ES-I3 (cell line): ENCODE results near the gene ABTB2.

Experiments used
- H3K36me3 ChIP-seq: 2 replicates; pipeline ENCODE4 v1.6.1; 2013; ENCODE audit warnings: mild to moderate bottlenecking, low read length, control low read depth, moderate library complexity; ENCODE audit not compliant: insufficient read depth
- H3K4me1 ChIP-seq: 2 replicates; pipeline ENCODE4 v1.6.1; 2013; ENCODE audit warnings: mild to moderate bottlenecking, control low read depth, low read length; ENCODE audit not compliant: insufficient read depth
- H3K9ac ChIP-seq: 2 replicates; pipeline ENCODE4 v1.6.1; 2013; ENCODE audit warnings: low read depth, mild to moderate bottlenecking, low read length, moderate library complexity
- H3K9me3 ChIP-seq: 2 replicates; pipeline ENCODE4 v1.6.1; 2013; ENCODE audit warnings: mild to moderate bottlenecking, low read length, moderate library complexity; ENCODE audit not compliant: control insufficient read depth, insufficient read depth

Gene ABTB2

GRCh38 chr11:34380696-34381095 lies 22.9 kb upstream of the ABTB2 start:
- Histone ChIP-seq H3K9ac (no peak overlapping the region), H3K4me1 (no peaks in the 10 kb centered on the region), H3K9me3 (peaks cover 12% of the 10 kb centered on the region), H3K36me3 (no peaks in the 10 kb centered on the region)

GRCh38 chr11:34379539-34379938 lies 21.7 kb upstream of the ABTB2 start:
- Histone ChIP-seq H3K9ac (no peak overlapping the region), H3K4me1 (no peaks in the 10 kb centered on the region), H3K36me3 (no peaks in the 10 kb centered on the region), H3K9me3 (peaks cover 14% of the 10 kb centered on the region)

DNA sequence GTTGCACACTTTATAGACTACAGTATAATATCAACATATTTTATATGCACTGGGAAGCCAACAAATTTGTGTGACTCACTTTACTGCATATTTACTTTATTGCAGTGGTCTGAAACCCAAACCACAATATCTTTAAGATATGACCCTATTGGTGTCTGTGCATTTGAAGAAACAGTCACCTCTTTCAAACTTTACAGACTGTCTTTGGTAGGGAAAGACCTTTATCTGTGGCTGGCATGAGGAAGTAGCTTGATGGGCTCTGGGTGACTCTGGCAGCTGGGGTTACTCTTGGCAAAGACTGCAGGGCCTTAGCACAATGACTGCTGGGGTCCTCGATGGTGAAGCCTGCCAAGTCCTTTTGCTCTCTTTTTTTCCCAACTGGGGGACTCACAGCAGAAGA lies 21.3 kb upstream of the ABTB2 start:
- H3K4me1 ChIP-seq: no peaks in the 10 kb centered on the region

GRCh38 chr11:34373727-34374126 lies 15.9 kb upstream of the ABTB2 start:
- Histone ChIP-seq H3K36me3 (no peaks in the 10 kb centered on the region), H3K4me1 (peaks cover 9% of the 10 kb centered on the region), H3K9ac (no peak overlapping the region), H3K9me3 (peaks cover 14% of the 10 kb centered on the region)

More for the DNA sequence above, 21.3 kb upstream of the ABTB2 start:
- Histone ChIP-seq H3K9ac (no peak overlapping the region), H3K36me3 (no peaks in the 10 kb centered on the region), H3K9me3 (peaks cover 14% of the 10 kb centered on the region)

- no peak overlapping the region for H3K9ac ChIP-seq
- H3K36me3 ChIP-seq: no peaks in the 10 kb centered on the region
- no peaks in the 10 kb centered on the region for H3K9me3 ChIP-seq
- peaks cover 5% of the 10 kb centered on the region for H3K4me1 ChIP-seq
These were observed 8.7 kb upstream of the ABTB2 start for GRCh38 chr11:34366522-34366921.

DNA sequence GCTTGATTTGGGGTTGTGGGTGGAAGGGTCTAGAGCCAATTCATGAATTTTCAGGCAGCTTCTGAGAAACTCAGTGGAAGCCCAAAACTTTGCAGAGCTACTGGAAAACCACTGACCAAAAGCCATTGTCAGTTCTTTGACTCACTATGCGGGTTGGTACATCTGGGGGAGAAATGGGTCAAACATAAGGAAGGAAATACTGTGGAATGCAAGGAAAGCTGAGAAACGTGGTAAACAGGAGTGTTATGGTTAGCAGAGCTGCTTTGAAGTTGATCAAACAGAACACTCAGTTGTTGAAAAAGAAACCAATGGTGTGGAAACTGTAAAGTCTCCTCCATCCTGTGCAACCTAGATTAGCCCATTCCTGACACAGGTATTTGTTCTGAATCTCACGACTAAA lies 6.3 kb upstream of the ABTB2 start:
- H3K9me3 ChIP-seq: no peaks in the 10 kb centered on the region
- H3K4me1 ChIP-seq: no peaks in the 10 kb centered on the region; the same call in 1 of the 2 replicates
- no peak overlapping the region for H3K9ac ChIP-seq
- no peaks in the 10 kb centered on the region for H3K36me3 ChIP-seq

- no peaks in the 10 kb centered on the region; the same call in 1 of the 2 replicates for H3K4me1 ChIP-seq
- H3K36me3 ChIP-seq: no peaks in the 10 kb centered on the region
- H3K9me3 ChIP-seq: no peaks in the 10 kb centered on the region
- no peak overlapping the region for H3K9ac ChIP-seq
These were observed 5.7 kb upstream of the ABTB2 start for GRCh38 chr11:34363363-34364084.

- Histone ChIP-seq H3K36me3 (no peaks in the 10 kb centered on the region), H3K9ac (no peak overlapping the region), H3K4me1 (peaks cover 6% of the 10 kb centered on the region), H3K9me3 (no peaks in the 10 kb centered on the region)
These were observed 2.2 kb upstream of the ABTB2 start for GRCh38 chr11:34360046-34360445.

GRCh38 chr11:34359548-34359891 lies 1.7 kb upstream of the ABTB2 start:
- no peaks in the 10 kb centered on the region for H3K9me3 ChIP-seq
- H3K9ac ChIP-seq: peak overlapping the region; percentile 72; the same call in 1 of the 2 replicates
- H3K36me3 ChIP-seq: no peaks in the 10 kb centered on the region
- H3K4me1 ChIP-seq: peaks cover 6% of the 10 kb centered on the region

- Histone ChIP-seq H3K36me3 (no peaks in the 10 kb centered on the region), H3K4me1 (peaks cover 6% of the 10 kb centered on the region), H3K9ac (peak overlapping the region; percentile 72), H3K9me3 (no peaks in the 10 kb centered on the region)
These were observed 1.1 kb upstream of the ABTB2 start for GRCh38 chr11:34358728-34359547.

DNA sequence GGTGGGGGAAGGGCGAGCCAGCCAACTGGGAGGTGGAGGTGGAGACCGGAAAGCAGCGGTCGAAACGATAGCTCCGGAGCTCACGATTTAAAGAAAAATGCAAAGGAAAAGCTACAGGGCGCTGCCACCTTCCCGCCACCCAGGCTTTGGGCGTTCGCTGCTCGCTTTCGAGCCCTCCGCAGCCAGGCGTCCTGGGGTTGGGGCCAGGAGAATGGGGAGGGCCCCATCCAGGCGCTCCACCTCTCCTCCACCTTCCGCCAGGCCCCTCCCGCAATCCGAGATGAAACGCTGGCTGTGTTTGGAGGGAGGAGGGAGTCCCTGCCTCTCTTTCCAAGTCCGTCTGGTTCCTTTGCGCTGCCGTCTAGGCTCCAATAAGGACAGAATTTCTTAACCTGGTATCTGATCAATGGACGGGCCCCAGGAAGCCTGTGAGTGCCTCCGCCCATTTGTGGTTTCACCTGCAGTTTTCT lies 483 bp upstream of the ABTB2 start:
- H3K4me1 ChIP-seq: peaks cover 6% of the 10 kb centered on the region
- no peaks in the 10 kb centered on the region for H3K36me3 ChIP-seq
- H3K9me3 ChIP-seq: no peaks in the 10 kb centered on the region
- peak overlapping the region; percentile 72 for H3K9ac ChIP-seq

- Histone ChIP-seq H3K4me1 (peaks cover 6% of the 10 kb centered on the region), H3K36me3 (no peaks in the 10 kb centered on the region), H3K9me3 (no peaks in the 10 kb centered on the region), H3K9ac (peak overlapping the region; percentile 73)
These were observed 703 bp downstream of the ABTB2 start for GRCh38 chr11:34356913-34357700.

- H3K36me3 ChIP-seq: no peaks in the 10 kb centered on the region
- H3K4me1 ChIP-seq: peaks cover 6% of the 10 kb centered on the region
- H3K9ac ChIP-seq: peak overlapping the region; percentile 73; the same call in 1 of the 2 replicates
These were observed 1.3 kb downstream of the ABTB2 start for GRCh38 chr11:34356576-34356912.

DNA sequence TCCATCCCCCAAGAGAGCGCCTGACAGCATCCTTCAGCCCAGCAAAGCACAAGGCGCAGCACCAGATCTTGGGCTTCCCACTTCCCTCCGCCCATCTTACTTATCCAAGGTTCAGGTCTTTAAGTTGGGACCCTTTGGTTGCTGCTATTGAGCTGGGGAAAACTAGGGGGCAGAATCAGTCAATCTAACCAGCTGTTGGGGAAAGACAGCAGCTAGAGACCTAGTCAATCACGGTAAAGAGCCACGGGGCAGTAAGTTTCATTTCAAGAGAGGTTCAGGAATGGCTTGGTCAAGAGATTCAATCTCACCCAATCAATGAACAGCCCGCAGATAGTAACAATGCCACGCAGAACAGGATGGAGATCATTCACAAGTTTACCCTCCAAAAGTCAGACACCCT lies 1.7 kb downstream of the ABTB2 start:
- H3K9ac ChIP-seq: peak overlapping the region; percentile 73; the same call in 1 of the 2 replicates
- no peaks in the 10 kb centered on the region for H3K36me3 ChIP-seq
- H3K4me1 ChIP-seq: peaks cover 6% of the 10 kb centered on the region
- no peaks in the 10 kb centered on the region for H3K9me3 ChIP-seq

More at GRCh38 chr11:34356576-34356912, 1.3 kb downstream of the ABTB2 start:
- no peaks in the 10 kb centered on the region for H3K9me3 ChIP-seq
